Erythroblast (primary cell): ENCODE results near the gene DNMT1.
"Not testable (repeated sequence)": the region's sequence is repeated elsewhere in the genome, so short reads cannot be mapped to it uniquely, and the experiment has no call there.

Experiments
- GATA1 ChIP-seq: IDR thresholded peaks from 2 replicates; pipeline ENCODE4 v1.6.1; 2011; ENCODE audit warnings: low read depth, mild to moderate bottlenecking, control low read depth, low read length, moderate library complexity
- POLR2A ChIP-seq: IDR thresholded peaks from 2 replicates; pipeline ENCODE4 v1.6.1; 2011; ENCODE audit warnings: mild to moderate bottlenecking, low read length

DNA sequence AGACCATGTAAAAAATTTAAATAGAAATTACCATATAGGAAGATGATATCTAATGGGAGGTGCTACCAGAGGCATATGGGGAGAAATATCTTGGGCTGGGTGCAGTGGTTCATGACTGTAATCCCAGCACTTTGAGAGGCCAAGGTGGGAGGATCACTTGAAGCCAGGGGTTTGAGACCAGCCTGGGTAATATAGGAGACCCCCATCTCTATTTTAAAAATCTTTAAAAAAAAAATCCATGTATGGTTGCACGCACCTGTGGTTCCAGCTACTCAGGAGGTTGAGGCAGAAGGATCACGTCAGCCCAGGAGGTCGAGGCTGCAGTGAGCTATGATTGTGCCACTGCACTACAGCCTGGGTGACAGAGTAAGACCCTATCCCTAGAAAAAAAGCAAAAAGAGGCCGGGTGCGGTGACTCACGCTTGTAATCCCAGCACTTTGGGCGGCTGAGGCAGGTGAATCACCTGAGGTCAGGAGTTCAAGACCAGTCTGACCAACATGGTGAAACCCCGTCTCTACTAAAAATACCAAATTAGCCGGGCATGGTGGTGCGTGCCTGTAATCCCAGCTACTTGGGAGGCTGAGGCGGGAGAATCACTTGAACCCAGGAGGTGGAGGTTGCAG lies 47.2 kb upstream of the DNMT1 start:
- not testable (repeated sequence) for TF ChIP-seq POLR2A, GATA1
